ENCODE measurements around the gene CEP112. TPM values are rescaled to one million over a fixed set of nuclear protein-coding genes. Genes with fewer than 3 reads are reported as not detected.

Gene CEP112
- total and polyA plus RNA-seq, 9 of the 15 experiments (the other 6 are each of a cell fraction or from before 2014, with no cell fraction given), result 0.84 TPM; not detected in 8

GRCh38 chr17:65703891-65704290, 488.0 kb downstream of the CEP112 start (continued):
- TF ChIP-seq, protein P1, sequence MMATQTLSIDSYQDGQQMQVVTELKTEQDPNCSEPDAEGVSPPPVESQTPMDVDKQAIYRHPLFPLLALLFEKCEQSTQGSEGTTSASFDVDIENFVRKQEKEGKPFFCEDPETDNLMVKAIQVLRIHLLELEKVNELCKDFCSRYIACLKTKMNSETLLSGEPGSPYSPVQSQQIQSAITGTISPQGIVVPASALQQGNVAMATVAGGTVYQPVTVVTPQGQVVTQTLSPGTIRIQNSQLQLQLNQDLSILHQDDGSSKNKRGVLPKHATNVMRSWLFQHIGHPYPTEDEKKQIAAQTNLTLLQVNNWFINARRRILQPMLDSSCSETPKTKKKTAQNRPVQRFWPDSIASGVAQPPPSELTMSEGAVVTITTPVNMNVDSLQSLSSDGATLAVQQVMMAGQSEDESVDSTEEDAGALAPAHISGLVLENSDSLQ (IDR thresholded peaks at IDR 0.05), result no peak

- intact Hi-C loops (cut with micrococcal nuclease), result no loop called here
- H4K20me1 ChIP-seq (replicated peaks; ENCODE audit: control insufficient read depth, insufficient read depth, low read length), result no peaks in the 10 kb centered on the region; the same call in 1 of the 2 replicates
- DNase-seq (ENCODE audit: extremely low read depth in 1 of 4, low spot score in 3 of 4), result no peak
- H3K4me2 ChIP-seq (ENCODE audit: insufficient read depth, low read length), result no peak overlapping the region
- H3K79me2 ChIP-seq (ENCODE audit: control insufficient read depth, insufficient read depth, low read length), result no peaks in the 10 kb centered on the region
- H3K27ac ChIP-seq (ENCODE audit: extremely low read depth, low read depth, low read length), result no peak overlapping the region
- no peaks in the 10 kb centered on the region for H3K36me3 ChIP-seq (ENCODE audit: control insufficient read depth, insufficient read depth, low read length)
- no peaks in the 10 kb centered on the region for H3K9me1 ChIP-seq (ENCODE audit: control insufficient read depth, insufficient read depth, low read length)
- FAIRE-seq, result no peak
- in situ Hi-C loops (cut with MboI), result no loop called here
- no peak overlapping the region for H3K4me3 ChIP-seq
- BruUV-seq (replicated peaks), result no TSS peak
- 2% methylated on average over 5 of the region's 5 CpGs for WGBS (ENCODE audit: insufficient coverage, low coverage, missing lambda C conversion rate)
- no peak for ATAC-seq
- H2AFZ ChIP-seq (ENCODE audit: low read depth, low read length), result no peak overlapping the region
- H3K27me3 ChIP-seq (ENCODE audit: control insufficient read depth in 2 of 2, insufficient read depth in 2 of 2, low read length in 2 of 2), result peaks cover 16 to 17% of the 10 kb centered on the region in 2 experiments; a peak in 3 of 5 replicates
- no peaks in the 10 kb centered on the region for H3K9me3 ChIP-seq (replicated peaks; ENCODE audit: control insufficient read depth, insufficient read depth, low read depth, low read length)
- ChIA-PET CTCF (ENCODE audit: low intra/inter-chr PET ratio) (no interaction called here), POLR2A (no interaction called here)
- no peaks in the 10 kb centered on the region for H3K4me1 ChIP-seq (replicated peaks in 1 of 2; ENCODE audit: control insufficient read depth in 2 of 2, insufficient read depth in 2 of 2, low read length in 2 of 2)
- no peak overlapping the region for H3K9ac ChIP-seq (ENCODE audit: insufficient read depth in 1 of 2, low read depth in 2 of 2, low read length in 2 of 2)
- TF ChIP-seq ILK (tag; IDR thresholded peaks at IDR 0.05; ENCODE audit: borderline replicate concordance, low read depth) (no peak), MGA (IDR thresholded peaks at IDR 0.05) (no peak), ZNF224 (CRISPR knock-in tag; IDR thresholded peaks at IDR 0.05) (no peak), ZNF165 (CRISPR knock-in tag; IDR thresholded peaks at IDR 0.05; ENCODE audit: borderline replicate concordance) (no peak)
- TF ChIP-seq, protein P2, sequence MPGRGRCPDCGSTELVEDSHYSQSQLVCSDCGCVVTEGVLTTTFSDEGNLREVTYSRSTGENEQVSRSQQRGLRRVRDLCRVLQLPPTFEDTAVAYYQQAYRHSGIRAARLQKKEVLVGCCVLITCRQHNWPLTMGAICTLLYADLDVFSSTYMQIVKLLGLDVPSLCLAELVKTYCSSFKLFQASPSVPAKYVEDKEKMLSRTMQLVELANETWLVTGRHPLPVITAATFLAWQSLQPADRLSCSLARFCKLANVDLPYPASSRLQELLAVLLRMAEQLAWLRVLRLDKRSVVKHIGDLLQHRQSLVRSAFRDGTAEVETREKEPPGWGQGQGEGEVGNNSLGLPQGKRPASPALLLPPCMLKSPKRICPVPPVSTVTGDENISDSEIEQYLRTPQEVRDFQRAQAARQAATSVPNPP (IDR thresholded peaks at IDR 0.05; ENCODE audit: borderline replicate concordance, insufficient read depth, insufficient read length), result no peak
Observed at GRCh38 chr17:65699459-65699858, 492.5 kb downstream of the CEP112 start.
